Measurements from ENCODE around the gene CREBRF. TPM values are rescaled to one million over a fixed set of nuclear protein-coding genes. Genes with fewer than 3 reads are reported as not detected.
"Not testable (repeated sequence)": the region's sequence is repeated elsewhere in the genome, so short reads cannot be mapped to it uniquely, and the experiment has no call there.

The CREBRF gene
- total RNA-seq, 2 experiments from 2014 or later = 24.2 to 25.4 TPM

DNA sequence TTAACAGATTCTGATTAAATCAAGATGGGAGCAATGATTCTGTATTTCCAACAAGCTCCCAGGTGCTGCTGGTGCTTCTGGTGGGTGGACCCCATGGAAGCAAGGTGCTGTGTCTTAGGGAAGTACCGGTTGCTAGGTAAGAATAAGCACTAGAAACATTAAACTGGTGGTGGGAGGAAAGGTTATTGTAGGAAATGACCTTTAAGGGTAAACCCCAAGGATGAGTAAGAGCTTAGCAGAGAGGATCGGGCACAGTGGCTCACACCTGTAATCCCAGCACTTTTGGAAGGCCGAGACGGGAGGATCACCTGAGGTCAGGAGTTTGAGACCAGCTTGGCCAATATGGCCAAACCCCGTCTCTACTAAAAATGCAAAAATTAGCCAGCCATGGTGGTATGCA is 16.2 kb upstream of the CREBRF start:
- ChIA-PET CTCF (interaction anchor here (1.1 to 1.3 kb wide), 2 partner anchors 15 to 17 kb away, joined by 3 to 4 read pairs; no protein-coding TSS in a partner anchor), POLR2A (interaction anchor here (1.6 to 2.4 kb wide), 2 partner anchors 17 to 56 kb away, joined by 5 to 8 read pairs; partner anchors contain the start of gene ATP6V0E1)
- Mint-ChIP-seq H3K27me3 (no peaks in the 10 kb centered on the region), H3K36me3 (ENCODE audit: low read depth) (peaks cover 18% of the 10 kb centered on the region), H3K27ac (no peak overlapping the region), H3K9me3 (no peaks in the 10 kb centered on the region), H3K4me3 (no peak overlapping the region), H3K4me1 (peaks cover 33% of the 10 kb centered on the region)
- no peak for DNase-seq

DNA sequence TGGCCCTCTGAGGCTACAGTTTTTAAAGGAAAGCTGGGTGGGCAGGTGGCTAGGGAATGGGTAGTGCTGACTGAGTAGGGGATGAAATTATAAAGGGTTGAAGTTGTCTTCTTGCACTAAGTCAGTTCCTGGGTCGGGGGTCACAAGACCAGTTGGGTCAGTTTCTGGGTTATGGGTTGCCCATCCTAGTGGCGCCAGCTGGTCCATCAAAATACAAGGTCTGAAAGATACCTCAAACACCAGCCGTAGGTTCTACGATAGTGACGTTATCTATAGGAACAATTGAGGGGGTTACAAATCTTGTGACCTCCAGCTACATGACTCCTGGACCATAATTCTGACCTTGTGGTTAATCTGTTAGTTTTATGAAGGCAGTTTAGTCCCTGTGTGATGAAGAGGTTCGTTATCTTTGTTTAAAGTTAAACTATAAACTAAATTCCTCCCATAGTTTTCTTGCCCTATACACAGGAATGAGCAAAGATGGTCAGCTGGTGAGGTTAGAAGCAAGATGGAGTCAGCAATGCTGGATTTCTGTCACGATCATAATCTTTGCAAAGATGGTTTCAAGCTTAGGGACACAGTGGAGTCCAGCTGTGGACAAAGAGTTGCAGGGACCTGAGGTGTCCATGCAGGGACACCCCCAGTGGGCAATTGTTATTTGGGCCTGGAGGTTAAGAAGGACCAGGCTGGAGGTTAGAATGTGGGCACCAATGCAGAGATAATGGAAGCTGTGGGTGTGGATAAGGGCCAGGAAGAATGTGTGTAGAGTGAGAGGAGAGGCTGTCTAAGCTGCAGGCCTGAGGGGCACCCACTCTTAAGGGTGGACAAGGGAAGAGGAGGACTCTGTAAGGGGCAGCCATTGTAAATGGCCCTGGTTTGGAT is 14.0 kb upstream of the CREBRF start:
- ChIA-PET CTCF (interaction anchor here (0.8 kb wide), 1 partner anchor 34 kb away, joined by 4 read pairs; no protein-coding TSS in a partner anchor), POLR2A (interaction anchor here (1.0 to 2.2 kb wide), 3 partner anchors 23 to 61 kb away, joined by 3 to 9 read pairs (median 4); partner anchors contain the start of gene ATP6V0E1)
- DNase-seq = no peak
- peaks cover 3% of the 10 kb centered on the region for H3K36me3 Mint-ChIP-seq (ENCODE audit: low read depth)
- H3K4me3 Mint-ChIP-seq = no peak overlapping the region
- no peaks in the 10 kb centered on the region for H3K27me3 Mint-ChIP-seq
- no peaks in the 10 kb centered on the region for H3K9me3 Mint-ChIP-seq
- H3K27ac Mint-ChIP-seq = no peak overlapping the region
- H3K4me1 Mint-ChIP-seq = peaks cover 13% of the 10 kb centered on the region

DNA sequence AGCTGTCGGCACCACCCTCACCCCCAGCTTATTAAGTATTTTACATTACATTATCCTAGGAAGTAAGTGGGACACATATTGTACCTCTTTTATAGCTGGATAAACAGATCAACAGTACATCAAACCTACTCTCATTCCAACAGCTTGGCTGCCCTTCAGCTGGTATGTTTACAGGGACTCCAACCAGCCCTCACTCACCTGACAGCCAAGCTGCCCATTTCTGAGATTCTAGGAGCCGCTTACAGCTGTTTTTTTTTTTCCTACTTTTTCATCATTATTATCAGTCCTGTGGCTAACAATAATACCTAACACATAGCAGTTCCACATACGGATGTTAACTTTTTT is 13.4 kb upstream of the CREBRF start:
- Mint-ChIP-seq H3K4me1 (peaks cover 10% of the 10 kb centered on the region), H3K36me3 (ENCODE audit: low read depth) (peaks cover 3% of the 10 kb centered on the region), H3K27ac (no peak overlapping the region), H3K4me3 (no peak overlapping the region), H3K27me3 (no peaks in the 10 kb centered on the region), H3K9me3 (no peaks in the 10 kb centered on the region)
- POLR2A ChIA-PET = interaction anchor here (1.0 to 2.2 kb wide), 3 partner anchors 22 to 61 kb away, joined by 3 to 9 read pairs (median 4); partner anchors contain the start of gene ATP6V0E1
- CTCF ChIA-PET = interaction anchor here (0.8 kb wide), 1 partner anchor 35 kb away, joined by 4 read pairs; no protein-coding TSS in a partner anchor
- DNase-seq = no peak

DNA sequence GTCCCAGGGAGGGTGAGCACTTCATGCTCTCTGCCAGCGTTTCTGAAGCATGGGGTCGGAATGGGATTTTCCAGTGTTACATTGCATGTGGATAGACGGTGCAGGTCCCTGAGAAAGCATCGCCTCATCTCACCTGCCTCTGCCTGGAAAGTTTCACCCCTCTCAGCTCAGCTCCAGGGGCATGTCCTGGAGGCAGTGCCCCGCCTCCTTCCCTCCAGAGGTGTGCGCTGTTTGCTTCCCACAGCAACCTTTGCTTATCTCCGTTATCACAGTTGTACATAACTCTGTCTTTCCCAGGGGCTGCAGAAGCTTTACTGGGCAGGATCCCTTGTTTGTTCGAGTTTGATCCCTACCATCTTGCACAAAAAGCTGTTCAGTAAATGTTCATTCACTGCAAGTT is 10.7 kb upstream of the CREBRF start:
- no peaks in the 10 kb centered on the region for H3K4me1 Mint-ChIP-seq
- ChIA-PET POLR2A (interaction anchor here (1.2 to 1.9 kb wide), 2 partner anchors 10 to 61 kb away, joined by 4 to 7 read pairs; partner anchors contain the start of gene ATP6V0E1), CTCF (no interaction called here)
- H3K27me3 Mint-ChIP-seq = no peaks in the 10 kb centered on the region
- no peak for DNase-seq
- H3K9me3 Mint-ChIP-seq = no peaks in the 10 kb centered on the region
- H3K36me3 Mint-ChIP-seq (ENCODE audit: low read depth) = no peaks in the 10 kb centered on the region
- no peak overlapping the region for H3K27ac Mint-ChIP-seq
- no peak overlapping the region for H3K4me3 Mint-ChIP-seq

DNA sequence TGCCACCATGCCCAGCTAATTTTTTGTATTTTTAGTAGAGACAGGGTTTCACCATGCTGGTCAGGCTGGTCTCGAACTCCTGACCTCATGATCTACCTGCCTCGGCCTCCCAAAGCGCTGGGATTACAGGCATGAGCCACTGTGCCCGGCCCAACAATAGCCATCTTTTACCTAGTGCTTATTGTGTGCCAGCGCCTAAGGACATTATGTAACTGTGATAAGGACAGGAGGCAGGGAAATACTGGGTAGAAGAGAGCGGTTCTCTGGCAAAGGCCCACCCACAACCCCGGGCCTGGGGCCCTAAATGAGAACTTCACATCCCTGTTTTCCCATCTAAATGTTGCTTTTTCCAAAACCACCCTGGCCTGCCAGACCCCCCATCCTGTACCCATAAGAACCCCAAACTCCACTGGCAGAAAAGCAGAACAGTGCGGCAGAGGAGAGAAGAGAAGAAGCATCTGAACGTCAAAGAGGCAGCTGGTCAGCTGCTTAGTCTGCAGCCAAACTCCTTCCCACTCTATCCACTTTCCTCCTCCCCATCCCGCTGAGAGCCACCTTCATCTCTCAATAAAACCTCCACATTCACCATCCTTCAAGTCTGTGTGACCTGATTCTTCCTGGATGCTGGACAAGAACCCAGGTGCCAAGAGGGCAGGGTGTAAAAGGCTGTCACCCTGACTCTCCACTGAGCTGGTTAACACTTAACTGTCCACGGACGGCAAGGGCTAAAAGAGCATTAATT is 8.9 kb upstream of the CREBRF start:
- H3K4me1 Mint-ChIP-seq; CTCF ChIA-PET; H3K9me3 Mint-ChIP-seq; H3K36me3 Mint-ChIP-seq (ENCODE audit: low read depth); H3K4me3 Mint-ChIP-seq; H3K27me3 Mint-ChIP-seq; DNase-seq; H3K27ac Mint-ChIP-seq: not testable (repeated sequence)
- POLR2A ChIA-PET = interaction anchor here (0.7 kb wide), 1 partner anchor 18 kb away, joined by 7 read pairs; no protein-coding TSS in a partner anchor

DNA sequence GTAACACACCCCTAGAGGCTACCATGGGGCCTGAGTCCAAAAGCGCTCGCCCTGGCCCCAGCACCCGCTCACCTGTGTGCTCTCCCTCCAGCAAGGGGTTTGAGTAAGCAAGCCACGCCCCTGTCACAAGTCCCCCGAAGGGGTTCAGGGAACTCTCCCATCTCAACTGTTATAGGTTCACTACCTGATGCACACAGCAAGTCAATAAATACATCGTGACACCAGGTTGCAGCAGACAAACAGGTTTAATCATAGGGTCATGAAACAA is 8.4 kb upstream of the CREBRF start:
- peaks cover 6% of the 10 kb centered on the region for H3K27me3 Mint-ChIP-seq
- H3K36me3 Mint-ChIP-seq (ENCODE audit: low read depth) = no peaks in the 10 kb centered on the region
- H3K9me3 Mint-ChIP-seq = no peaks in the 10 kb centered on the region
- POLR2A ChIA-PET = interaction anchor here (0.7 kb wide), 1 partner anchor 19 kb away, joined by 7 read pairs; no protein-coding TSS in a partner anchor
- H3K27ac Mint-ChIP-seq = no peak overlapping the region
- peaks cover 2% of the 10 kb centered on the region for H3K4me1 Mint-ChIP-seq
- no peak for DNase-seq
- H3K4me3 Mint-ChIP-seq = no peak overlapping the region
- CTCF ChIA-PET = no interaction called here

DNA sequence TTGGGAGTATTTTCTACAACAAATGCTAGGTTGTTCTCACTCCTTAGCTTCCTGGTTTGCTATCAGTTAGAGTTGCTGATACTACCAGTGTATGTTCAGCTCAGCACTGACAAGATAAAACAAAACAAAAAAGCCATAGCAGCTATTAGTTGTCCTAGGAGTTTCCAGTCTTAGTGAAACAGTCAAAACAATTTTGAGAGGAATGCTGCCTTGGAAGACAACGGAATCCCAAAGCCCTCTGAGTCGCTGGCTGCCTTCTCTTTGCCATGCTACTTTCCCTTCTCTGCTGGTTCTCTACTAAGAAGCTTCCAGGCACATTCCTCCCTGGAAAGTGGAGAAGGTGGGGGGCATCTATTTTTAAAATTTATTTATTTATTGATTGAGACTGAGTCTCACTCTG is 5.4 kb upstream of the CREBRF start:
- Mint-ChIP-seq H3K27ac (no peak overlapping the region), H3K4me3 (no peak overlapping the region), H3K27me3 (peaks cover 6% of the 10 kb centered on the region), H3K4me1 (peaks cover 22% of the 10 kb centered on the region), H3K36me3 (ENCODE audit: low read depth) (no peaks in the 10 kb centered on the region), H3K9me3 (no peaks in the 10 kb centered on the region)
- ChIA-PET POLR2A (interaction anchor here (0.9 kb wide), 2 partner anchors 38 to 67 kb away, joined by 3 to 4 read pairs; partner anchors contain the start of gene ATP6V0E1), CTCF (interaction anchor here (0.5 to 2.2 kb wide), 2 partner anchors 67 to 92 kb away, joined by 3 to 6 read pairs; partner anchors contain the start of gene ATP6V0E1)
- DNase-seq = no peak

DNA sequence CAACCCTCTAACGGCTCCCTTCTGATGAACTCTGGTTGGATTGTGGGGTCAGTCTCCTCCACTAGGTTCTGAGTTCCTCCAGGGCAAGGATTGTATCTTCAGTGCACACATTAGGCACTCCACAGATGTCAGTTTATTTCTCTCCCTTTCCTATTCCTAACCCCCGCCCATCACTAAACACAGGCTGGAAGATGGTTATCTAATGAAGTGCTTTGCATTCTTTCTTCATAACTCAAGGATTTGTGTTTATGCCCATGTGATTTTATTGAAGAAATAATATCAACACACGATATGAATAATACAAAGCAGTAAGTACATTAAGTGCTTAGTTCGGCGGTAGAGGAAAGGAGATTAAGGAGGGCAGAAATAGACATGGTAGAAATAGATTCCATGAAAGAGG is 4.4 kb upstream of the CREBRF start:
- no peaks in the 10 kb centered on the region for H3K9me3 Mint-ChIP-seq
- CTCF ChIA-PET = no interaction called here
- peaks cover 24% of the 10 kb centered on the region for H3K4me1 Mint-ChIP-seq
- POLR2A ChIA-PET = no interaction called here
- no peaks in the 10 kb centered on the region for H3K36me3 Mint-ChIP-seq (ENCODE audit: low read depth)
- no peak overlapping the region for H3K4me3 Mint-ChIP-seq
- no peak overlapping the region for H3K27ac Mint-ChIP-seq
- H3K27me3 Mint-ChIP-seq = peaks cover 6% of the 10 kb centered on the region
- DNase-seq = no peak

DNA sequence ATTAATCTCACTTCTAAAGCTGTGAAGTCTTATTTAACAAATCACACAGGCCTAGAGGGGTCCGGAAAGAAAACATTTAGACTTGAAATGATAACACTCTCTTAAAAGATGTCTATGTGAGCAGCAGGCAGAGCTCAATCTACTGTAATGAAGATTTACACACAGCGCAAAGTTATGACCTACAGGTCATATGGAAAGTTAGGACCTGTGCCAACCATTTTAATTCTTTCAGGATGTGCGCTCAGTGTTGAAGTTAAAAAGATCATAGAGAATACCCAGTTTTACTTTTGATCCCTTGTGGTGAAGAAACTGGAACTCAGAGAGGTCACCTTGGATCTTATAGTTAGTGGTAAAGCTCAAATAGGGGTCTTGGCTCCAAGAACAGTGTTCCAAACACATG is 3.1 kb upstream of the CREBRF start:
- Mint-ChIP-seq H3K27me3 (peaks cover 6% of the 10 kb centered on the region), H3K36me3 (ENCODE audit: low read depth) (peaks cover 3% of the 10 kb centered on the region), H3K4me3 (no peak overlapping the region), H3K9me3 (no peaks in the 10 kb centered on the region), H3K27ac (no peak overlapping the region), H3K4me1 (peaks cover 30% of the 10 kb centered on the region)
- ChIA-PET CTCF (interaction anchor here (1.3 kb wide), 1 partner anchor 69 kb away, joined by 5 read pairs; the partner anchor contains the start of gene ATP6V0E1), POLR2A (interaction anchor here (1.0 to 2.8 kb wide), 2 partner anchors 69 to 94 kb away, joined by 3 to 15 read pairs; partner anchors contain the start of genes ATP6V0E1 and RPL26L1)
- no peak for DNase-seq

DNA sequence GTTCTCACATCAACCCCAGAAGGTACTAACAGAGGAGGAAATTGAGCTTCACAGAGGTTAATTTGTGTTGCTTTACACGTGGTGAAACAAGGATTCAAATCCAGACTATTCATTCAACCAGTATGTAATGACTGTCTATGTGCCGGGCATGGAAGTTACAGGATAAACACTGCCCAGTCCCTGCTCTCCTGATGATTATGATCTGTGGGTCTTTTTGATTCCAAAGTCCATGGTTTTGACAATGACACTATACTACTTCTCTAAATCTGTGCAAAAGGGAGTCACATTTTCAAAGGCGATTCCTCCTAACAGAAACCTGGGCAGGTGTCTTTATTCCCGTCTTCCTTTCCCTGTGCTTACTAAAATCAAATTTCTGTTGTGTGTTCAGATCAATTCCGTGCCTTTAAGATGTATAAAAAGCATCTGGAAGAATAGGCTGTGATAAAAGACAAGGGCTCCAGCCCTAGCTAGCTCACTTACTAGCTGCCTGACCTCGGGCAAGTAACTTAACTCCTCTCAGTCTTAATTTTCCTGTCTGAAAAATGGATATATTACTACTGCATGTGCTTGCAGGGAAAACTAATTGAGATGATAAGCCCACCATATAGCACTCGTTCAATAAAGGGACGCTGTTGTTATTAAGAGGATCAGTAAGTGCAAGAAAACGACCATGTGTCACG is 970 bp upstream of the CREBRF start:
- Mint-ChIP-seq H3K9me3 (no peaks in the 10 kb centered on the region), H3K4me3 (peak overlapping the region; percentile 83), H3K27ac (peak overlapping the region; percentile 83), H3K4me1 (peaks cover 36% of the 10 kb centered on the region), H3K36me3 (ENCODE audit: low read depth) (peaks cover 3% of the 10 kb centered on the region), H3K27me3 (peaks cover 6% of the 10 kb centered on the region)
- DNase-seq = no peak
- ChIA-PET POLR2A (interaction anchor here (1.1 to 2.8 kb wide), 4 partner anchors 16 to 71 kb away, joined by 3 to 15 read pairs (median 6); partner anchors contain the start of gene ATP6V0E1), CTCF (interaction anchor here (1.1 to 1.5 kb wide), 2 partner anchors 16 to 72 kb away, joined by 3 to 5 read pairs; partner anchors contain the start of gene ATP6V0E1)

DNA sequence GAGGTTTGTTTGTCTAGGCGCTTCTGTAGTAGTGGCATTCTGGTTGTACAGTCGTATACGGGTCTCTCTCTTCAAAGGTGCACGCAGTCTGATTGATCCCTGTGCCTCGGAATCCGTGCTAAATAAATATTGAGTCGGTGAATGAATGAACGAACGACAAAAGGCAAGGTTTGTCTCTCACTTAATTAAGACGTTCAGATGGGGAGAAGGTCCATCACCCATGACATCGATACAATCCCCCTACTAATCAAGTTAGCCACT is 500 bp upstream of the CREBRF start:
- CTCF ChIA-PET = interaction anchor here (1.5 kb wide), 1 partner anchor 72 kb away, joined by 5 read pairs; the partner anchor contains the start of gene ATP6V0E1
- Mint-ChIP-seq H3K9me3 (no peaks in the 10 kb centered on the region), H3K27me3 (peaks cover 6% of the 10 kb centered on the region), H3K36me3 (ENCODE audit: low read depth) (peaks cover 3% of the 10 kb centered on the region), H3K4me3 (peak overlapping the region; percentile 83), H3K4me1 (peaks cover 38% of the 10 kb centered on the region), H3K27ac (peak overlapping the region; percentile 83)
- POLR2A ChIA-PET = interaction anchor here (1.4 kb wide), 1 partner anchor 17 kb away, joined by 3 read pairs; no protein-coding TSS in a partner anchor
- DNase-seq = no peak

DNA sequence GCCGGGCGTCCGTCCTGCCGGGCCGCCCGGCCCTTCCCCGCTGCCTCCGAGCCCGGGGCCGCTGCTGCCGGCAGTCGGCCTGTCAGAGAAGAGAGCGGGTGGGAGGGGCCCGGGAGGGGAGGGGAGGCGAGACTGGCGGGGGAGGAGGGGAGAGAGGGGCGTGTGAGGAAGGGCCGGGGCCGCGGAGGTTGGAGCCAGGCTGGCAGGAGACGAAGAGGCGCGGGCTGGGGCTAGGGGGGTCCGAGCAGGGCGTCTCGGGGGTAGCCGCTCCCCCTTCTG is 570 bp downstream of the CREBRF start:
- peaks cover 43% of the 10 kb centered on the region for H3K4me1 Mint-ChIP-seq
- ChIA-PET POLR2A (interaction anchor here (1.0 to 4.0 kb wide), 12 partner anchors 9 to 1051 kb away, joined by 3 to 60 read pairs (median 5); partner anchors contain the start of genes ATP6V0E1, BNIP1, FBXW11 and RPL26L1), CTCF (interaction anchor here (0.7 to 4.0 kb wide), 10 partner anchors 9 to 275 kb away, joined by 3 to 40 read pairs (median 5); partner anchors contain the start of genes ATP6V0E1, BNIP1 and RPL26L1)
- H3K36me3 Mint-ChIP-seq (ENCODE audit: low read depth) = peaks cover 3% of the 10 kb centered on the region
- no peaks in the 10 kb centered on the region for H3K9me3 Mint-ChIP-seq
- H3K27ac Mint-ChIP-seq = peak overlapping the region; percentile 94
- H3K27me3 Mint-ChIP-seq = peaks cover 5% of the 10 kb centered on the region
- peak overlapping the region; percentile 93 for H3K4me3 Mint-ChIP-seq
- DNase-seq = no peak

Data from activated CD4-positive, alpha-beta memory T cell treated with anti-CD3 and anti-CD28 coated beads, Interleukin-2, amount 10 ng/mL, durations not matched to agents 7 days and 5 days (primary cell).